22Rv1 (cell line): ENCODE data around the gene TTLL10.

Experiments
- CTCF ChIP-seq: fragments of 450-650 bp; IDR thresholded peaks from 2 replicates; pipeline ENCODE4 v1.5.1; 2017; ENCODE audit warnings: mild to moderate bottlenecking
- ZFX ChIP-seq: fragments of 450-650 bp; IDR thresholded peaks from 2 replicates; pipeline ENCODE4 v1.6.1; 2017; ENCODE audit warnings: antibody characterized with exemption, borderline replicate concordance

- no peak for TF ChIP-seq CTCF
- no peak for TF ChIP-seq ZFX
Observed at GRCh38 chr1:1226566-1227362, 53.1 kb downstream of the TTLL10 start.
